Activated CD4-positive, CD25-positive, alpha-beta regulatory T cell treated with anti-CD3 and anti-CD28 coated beads, Interleukin-2, amount 50 U/mL, for 72 hours (primary cell): ENCODE measurements around the gene LRRC3B.
"Not testable (repeated sequence)": the region's sequence is repeated elsewhere in the genome, so short reads cannot be mapped to it uniquely, and the experiment has no call there.

Experiments
- DNase-seq: peaks from one replicate; pipeline ENCODE4 v3.0.0; 2021

The LRRC3B gene

GRCh38 chr3:26622621-26623418 is at the start of gene LRRC3B:
TSS of gene LRRC3B (plus strand) at chr3:26622772. CDS start at chr3:26709673, 86,901 bp downstream.
- no peak for DNase-seq

GRCh38 chr3:26574766-26575165 is 47.8 kb upstream of the LRRC3B start:
- no peak for DNase-seq

- DNase-seq, result no peak
Measured at GRCh38 chr3:26579116-26579515, 43.5 kb upstream of the LRRC3B start.

GRCh38 chr3:26587571-26587970 is 35.0 kb upstream of the LRRC3B start:
- DNase-seq, result no peak

GRCh38 chr3:26588931-26589330 is 33.6 kb upstream of the LRRC3B start:
- DNase-seq, result no peak

GRCh38 chr3:26589678-26590077 is 32.9 kb upstream of the LRRC3B start:
- no peak for DNase-seq

GRCh38 chr3:26590919-26591484 is 31.6 kb upstream of the LRRC3B start:
- no peak for DNase-seq

GRCh38 chr3:26591926-26592325 is 30.6 kb upstream of the LRRC3B start:
- no peak for DNase-seq

- DNase-seq, result no peak
Measured at GRCh38 chr3:26592451-26592850, 30.1 kb upstream of the LRRC3B start.

- no peak for DNase-seq
Measured at GRCh38 chr3:26596335-26596734, 26.2 kb upstream of the LRRC3B start.

GRCh38 chr3:26603311-26603710 is 19.3 kb upstream of the LRRC3B start:
- DNase-seq, result not testable (repeated sequence)

GRCh38 chr3:26603771-26604170 is 18.8 kb upstream of the LRRC3B start:
- not testable (repeated sequence) for DNase-seq

- no peak for DNase-seq
Measured at GRCh38 chr3:26614006-26614685, 8.4 kb upstream of the LRRC3B start.

- DNase-seq, result no peak
Measured at GRCh38 chr3:26621176-26621575, 1.4 kb upstream of the LRRC3B start.

GRCh38 chr3:26621906-26622620 is 509 bp upstream of the LRRC3B start:
- no peak for DNase-seq

GRCh38 chr3:26623419-26624208 is 1.0 kb downstream of the LRRC3B start:
- no peak for DNase-seq

GRCh38 chr3:26624209-26624765 is 1.7 kb downstream of the LRRC3B start:
- DNase-seq, result no peak

GRCh38 chr3:26625187-26625586 is 2.6 kb downstream of the LRRC3B start:
- DNase-seq, result no peak

GRCh38 chr3:26627080-26627479 is 4.5 kb downstream of the LRRC3B start:
- no peak for DNase-seq

GRCh38 chr3:26628915-26629314 is 6.3 kb downstream of the LRRC3B start:
- DNase-seq, result no peak

- no peak for DNase-seq
Measured at GRCh38 chr3:26630669-26631389, 8.3 kb downstream of the LRRC3B start.

GRCh38 chr3:26631390-26631738 is 8.8 kb downstream of the LRRC3B start:
- no peak for DNase-seq
